GM12872 (cell line): Measurements from ENCODE around the gene C1orf226.

ENCODE experiments used
- TF ChIP-seq, protein P1 (sequence below): IDR thresholded peaks from 3 replicates; pipeline ENCODE4 v1.5.1; 2011; ENCODE audit warnings: low read depth, mild to moderate bottlenecking, low read length, moderate library complexity; ENCODE audit not compliant: insufficient read depth

The C1orf226 gene

DNA sequence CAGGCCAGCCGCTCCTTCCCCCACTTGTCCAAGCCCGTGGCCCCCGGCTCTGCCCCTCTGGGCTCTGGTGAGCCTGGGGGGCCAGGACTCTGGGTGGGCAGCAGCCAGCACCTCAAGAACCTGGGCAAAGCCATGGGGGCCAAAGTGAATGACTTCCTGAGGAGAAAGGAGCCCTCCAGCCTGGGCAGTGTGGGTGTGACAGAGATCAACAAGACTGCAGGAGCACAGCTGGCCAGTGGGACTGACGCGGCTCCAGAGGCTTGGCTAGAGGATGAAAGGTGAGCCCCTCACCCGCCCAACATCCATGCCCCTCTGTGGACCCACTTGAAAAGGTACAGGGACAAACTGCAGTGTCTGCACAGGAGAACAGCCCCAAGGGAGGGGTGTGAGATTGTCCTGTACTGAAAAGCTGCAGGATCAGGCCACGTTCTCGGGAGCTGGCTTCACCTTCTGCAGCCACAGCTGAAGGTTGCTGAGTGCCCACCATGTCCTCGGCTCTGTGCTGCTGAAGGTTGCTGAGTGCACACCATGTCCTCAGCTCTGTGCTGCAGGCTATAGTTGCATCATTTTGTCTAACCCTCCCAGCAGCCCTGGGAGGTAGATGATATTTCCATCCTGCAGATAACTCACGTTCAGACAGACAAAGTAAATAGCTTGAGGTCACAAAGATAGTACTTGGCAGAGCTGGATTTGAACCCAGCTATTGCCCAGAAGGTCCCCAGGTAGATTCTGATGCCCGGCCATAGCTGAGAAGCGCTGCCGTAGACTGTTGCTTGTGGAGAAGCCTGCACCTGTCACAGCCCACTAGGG lies 618 bp downstream of the C1orf226 start:
- TF ChIP-seq, protein P1, sequence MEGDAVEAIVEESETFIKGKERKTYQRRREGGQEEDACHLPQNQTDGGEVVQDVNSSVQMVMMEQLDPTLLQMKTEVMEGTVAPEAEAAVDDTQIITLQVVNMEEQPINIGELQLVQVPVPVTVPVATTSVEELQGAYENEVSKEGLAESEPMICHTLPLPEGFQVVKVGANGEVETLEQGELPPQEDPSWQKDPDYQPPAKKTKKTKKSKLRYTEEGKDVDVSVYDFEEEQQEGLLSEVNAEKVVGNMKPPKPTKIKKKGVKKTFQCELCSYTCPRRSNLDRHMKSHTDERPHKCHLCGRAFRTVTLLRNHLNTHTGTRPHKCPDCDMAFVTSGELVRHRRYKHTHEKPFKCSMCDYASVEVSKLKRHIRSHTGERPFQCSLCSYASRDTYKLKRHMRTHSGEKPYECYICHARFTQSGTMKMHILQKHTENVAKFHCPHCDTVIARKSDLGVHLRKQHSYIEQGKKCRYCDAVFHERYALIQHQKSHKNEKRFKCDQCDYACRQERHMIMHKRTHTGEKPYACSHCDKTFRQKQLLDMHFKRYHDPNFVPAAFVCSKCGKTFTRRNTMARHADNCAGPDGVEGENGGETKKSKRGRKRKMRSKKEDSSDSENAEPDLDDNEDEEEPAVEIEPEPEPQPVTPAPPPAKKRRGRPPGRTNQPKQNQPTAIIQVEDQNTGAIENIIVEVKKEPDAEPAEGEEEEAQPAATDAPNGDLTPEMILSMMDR, result no peak

DNA sequence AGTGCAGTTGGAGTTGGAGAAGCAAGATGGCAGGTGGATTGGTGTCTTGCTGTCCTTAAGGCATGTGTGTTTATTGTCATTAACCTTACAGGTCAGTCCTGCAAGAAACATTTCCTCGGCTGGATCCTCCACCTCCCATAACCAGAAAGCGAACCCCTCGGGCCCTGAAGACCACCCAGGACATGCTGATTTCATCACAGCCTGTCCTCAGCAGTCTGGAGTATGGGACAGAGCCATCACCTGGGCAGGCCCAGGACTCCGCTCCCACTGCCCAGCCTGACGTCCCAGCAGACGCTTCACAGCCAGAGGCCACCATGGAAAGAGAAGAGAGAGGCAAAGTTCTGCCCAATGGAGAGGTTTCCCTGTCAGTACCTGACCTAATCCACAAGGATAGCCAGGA lies 1.6 kb downstream of the C1orf226 start:
- TF ChIP-seq, protein P1, result no peak

DNA sequence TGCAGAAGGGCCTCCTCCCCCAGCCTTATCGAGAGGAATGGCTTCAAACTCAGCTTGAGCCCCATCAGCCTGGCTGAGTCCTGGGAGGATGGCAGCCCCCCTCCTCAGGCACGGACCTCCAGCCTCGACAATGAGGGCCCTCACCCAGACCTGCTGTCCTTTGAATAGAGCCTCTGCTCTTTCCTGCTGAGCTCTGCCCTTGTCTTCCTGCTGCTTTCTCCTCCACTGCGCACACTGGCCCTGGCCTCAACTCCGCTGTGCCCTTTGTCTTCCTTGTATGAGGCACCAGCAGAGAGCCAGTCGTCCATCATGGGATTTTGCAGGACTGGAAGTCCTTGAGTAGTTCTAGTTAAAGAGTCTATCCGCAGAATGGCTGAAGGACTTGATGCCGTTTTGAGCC lies 2.0 kb downstream of the C1orf226 start:
- TF ChIP-seq, protein P1, result no peak

DNA sequence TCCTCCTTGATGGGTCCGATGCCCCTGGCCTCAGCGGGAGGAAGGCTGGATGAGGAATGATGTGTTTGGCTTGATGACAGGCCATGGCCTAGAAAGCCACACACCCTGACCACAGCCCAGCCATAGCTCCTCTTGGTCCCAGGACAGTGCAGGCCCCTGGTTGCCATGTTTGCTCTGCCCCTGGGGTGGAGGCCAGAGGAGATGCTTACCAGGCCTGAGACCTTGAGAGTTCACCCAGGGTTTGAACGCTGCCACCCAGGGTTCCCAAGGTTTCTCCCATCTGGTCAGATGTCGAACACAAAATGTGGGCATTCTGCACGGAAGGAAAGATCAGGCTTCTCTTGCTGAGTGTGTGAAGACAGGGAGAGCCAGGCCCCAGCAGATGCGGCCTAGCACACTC lies 2.6 kb downstream of the C1orf226 start:
- TF ChIP-seq, protein P1, result no peak

DNA sequence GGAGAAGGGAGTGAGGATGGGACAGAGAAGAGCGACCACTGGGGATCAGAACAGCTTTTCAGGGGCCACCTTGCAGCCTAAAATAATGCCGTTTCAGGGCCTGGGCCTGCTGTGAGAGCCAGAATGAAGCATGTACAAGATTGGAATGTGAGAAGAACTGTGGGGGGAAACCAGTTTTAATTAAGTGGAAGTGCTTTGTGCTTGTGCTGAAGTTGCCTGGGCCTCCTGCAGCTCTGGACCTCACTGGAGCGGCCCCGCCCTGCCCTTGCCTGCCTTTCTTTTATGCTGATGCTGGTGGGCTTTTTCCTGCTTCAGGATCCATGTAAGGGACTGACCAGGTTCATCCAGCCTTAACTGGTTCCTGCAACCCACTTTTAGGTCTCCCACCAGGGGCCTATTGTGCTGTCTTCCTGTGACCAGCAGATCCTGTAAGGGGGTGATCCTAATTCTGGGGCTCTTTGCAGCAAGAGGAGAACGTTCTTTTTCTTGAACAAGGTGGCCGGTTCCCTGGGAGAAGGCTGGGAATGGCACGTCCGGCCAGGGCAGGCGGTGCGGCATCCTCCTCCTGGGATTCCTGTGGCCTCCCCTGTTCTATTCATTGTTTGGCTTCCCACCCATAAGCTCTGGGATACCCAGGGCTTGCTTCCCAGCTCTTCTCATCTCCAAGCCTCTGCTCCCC lies 3.2 kb downstream of the C1orf226 start:
- TF ChIP-seq, protein P1, result no peak

DNA sequence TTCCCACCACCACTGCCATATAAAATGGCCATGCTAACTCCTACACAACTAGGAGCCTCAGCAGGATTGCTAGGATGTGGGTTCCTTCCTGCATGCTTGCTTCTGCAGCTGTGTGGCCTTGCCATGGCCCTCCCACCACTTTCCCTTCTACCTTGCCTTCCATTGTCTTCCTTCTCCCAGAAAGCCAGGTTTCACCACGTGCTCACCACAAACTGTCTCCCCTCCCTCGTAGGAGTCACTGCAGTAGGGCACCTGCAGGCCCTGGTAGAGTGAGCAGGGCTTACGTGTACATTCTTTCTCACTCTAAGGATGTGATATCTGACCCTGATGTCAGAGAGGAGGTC lies 3.7 kb downstream of the C1orf226 start:
- TF ChIP-seq, protein P1, result no peak

DNA sequence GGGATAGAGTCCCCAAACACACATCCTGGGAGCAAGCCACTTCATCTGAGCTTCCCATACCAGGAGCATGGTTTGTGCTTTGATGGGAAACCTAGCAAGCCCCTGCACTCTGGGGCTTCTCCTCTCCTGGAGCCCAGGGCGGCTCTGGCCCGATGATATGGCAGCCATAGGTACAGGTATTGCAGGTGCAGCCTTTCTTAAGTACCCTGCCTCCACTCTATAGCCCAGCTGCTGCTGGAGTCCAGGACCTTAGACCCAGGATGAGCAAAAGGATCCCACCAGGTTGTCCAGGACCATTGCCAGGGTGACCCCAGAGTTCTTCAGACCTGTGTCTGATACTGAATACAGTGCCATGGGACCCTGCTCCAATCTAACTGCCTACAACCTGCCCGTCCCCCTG lies 4.2 kb downstream of the C1orf226 start:
- TF ChIP-seq, protein P1, result no peak
